C1 segment of cervical spinal cord (tissue), 14 donors: ENCODE measurements around the gene LRP1B.

Experiments
- DNase-seq, 14 donors: peaks; one replicate each; lab custom pipeline; 2025; lab: John Stamatoyannopoulos, UW

The LRP1B gene

DNA sequence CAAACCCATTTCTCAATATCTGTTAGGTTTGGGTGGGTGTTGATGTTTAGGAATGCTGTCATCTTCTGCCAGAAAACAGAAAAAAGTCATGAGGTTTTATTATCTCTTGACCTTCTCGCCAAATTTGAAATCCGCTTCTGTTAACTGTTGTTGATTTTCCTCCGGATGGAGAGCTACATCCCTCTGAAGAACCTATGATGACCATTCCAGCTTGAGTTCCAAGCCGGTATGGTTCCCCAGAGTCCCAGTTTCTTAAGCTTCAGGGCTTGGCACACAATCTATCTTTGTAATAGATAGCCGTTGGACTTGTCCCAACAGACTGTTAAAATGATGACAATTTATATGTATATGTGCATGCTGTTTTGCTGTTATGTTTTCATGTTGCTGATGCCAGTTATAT lies 1201.0 kb downstream of the LRP1B start:
- no peak for DNase-seq

DNA sequence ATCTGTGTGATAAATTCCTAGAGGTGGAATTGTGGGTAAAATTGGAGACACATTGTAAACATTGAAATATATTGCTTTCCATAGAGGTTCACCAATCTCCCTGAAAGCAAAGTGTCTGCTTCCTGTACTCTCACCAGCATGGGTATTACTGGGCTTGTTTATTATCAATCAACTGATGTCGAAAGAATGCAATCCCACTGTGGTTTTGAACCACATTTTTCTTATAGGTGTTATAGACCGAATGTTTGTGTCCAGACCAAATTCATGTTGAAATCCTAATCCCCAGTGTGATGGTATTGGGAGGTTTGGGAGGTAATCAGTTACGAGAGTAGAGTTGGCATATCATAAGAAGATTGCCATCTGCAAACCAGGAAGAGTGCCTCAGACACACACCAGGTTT lies 1212.4 kb downstream of the LRP1B start:
- DNase-seq = no peak

GRCh38 chr2:140916410-140916809 lies 1214.4 kb downstream of the LRP1B start:
- DNase-seq = no peak

GRCh38 chr2:140910683-140911082 lies 1220.1 kb downstream of the LRP1B start:
- DNase-seq = no peak

DNA sequence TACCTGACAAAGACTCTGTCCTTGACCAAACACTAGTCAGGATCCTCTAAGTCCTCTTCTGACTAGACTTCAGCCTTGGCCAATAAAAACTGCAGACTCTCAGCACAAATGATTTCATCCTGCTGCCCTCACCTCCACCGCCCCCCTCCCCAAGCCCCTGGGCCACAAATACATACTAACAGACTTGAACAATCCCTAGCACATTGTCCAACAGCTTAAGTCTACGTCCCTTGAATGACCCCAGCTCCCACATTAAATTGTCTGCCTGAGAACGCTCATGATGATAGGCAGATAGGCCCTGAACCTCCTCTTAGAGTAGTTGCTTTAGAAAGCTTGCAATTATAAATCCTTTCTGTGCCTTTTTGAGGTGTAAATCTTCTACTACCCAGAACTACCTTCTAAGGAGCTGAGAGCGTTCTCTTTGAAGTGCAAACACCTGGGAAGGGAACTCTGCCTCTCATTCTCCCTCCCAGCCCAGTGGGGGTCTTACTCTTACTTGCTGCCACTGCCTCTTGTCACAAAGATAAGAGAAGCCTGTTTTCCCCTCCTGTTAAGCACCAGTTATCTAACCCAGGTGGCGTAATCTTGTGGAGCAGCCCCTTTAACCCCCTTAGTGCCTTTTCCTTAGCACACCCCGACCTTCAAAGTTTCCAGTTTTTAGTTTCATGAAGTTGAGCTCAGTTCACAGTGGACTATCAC lies 1225.6 kb downstream of the LRP1B start:
- no peak for DNase-seq

GRCh38 chr2:140895378-140895777 lies 1235.4 kb downstream of the LRP1B start:
- DNase-seq = no peak

- no peak for DNase-seq
Measured at GRCh38 chr2:140893685-140894084, 1237.1 kb downstream of the LRP1B start.

DNA sequence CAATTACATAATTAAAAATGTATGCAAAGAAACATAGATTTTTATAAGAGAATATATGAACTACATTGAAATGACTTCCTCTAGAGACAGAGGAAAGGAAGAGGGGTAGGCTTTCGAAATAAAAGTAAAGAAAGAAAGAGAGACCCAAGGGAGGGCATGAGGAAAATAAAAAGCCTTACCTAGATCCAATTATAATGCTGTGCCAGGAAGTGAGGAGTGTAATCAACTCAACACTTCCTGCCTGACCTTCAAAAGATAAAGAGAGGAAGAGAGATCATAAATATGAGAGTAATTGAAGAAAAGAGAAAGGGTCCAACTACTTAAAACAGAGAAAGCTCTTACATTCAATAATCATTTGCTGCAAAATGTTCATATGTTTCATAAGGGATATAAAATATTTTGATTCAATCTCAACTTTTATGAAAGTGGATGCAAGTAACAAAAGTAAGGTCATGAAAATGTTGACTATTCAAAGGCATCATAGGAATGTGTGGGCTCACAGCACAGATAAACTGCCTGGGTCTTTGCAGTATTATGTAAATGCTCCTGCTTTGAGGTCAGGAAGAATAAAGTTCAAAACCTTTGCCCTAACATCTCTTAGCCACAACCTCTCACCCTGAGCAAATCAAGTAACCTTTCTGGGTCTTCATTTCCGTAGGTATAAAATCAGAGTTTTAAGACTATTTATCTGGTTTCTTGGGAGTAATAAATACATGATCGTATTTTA lies 1237.7 kb downstream of the LRP1B start:
- no peak for DNase-seq

DNA sequence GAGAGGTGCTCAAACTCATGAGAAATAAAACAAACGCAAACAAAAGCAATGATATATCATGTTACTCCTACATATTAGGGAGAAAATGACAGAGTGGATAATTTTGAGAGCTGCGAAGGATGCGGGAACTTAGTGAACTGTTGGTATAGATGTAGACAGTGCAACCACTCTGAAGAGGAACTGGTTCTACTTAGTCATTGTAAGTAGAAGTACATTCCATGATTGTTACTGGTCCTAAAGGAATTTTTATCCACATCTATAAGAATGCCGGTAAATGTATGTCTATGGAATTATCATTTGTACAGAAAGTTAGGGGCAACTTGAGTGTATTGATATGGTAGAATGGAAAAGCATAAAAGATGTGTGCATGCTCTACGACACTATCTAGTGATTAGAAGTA lies 1238.4 kb downstream of the LRP1B start:
- DNase-seq = no peak

- no peak for DNase-seq
Measured at GRCh38 chr2:140891614-140892212, 1239.1 kb downstream of the LRP1B start.

DNA sequence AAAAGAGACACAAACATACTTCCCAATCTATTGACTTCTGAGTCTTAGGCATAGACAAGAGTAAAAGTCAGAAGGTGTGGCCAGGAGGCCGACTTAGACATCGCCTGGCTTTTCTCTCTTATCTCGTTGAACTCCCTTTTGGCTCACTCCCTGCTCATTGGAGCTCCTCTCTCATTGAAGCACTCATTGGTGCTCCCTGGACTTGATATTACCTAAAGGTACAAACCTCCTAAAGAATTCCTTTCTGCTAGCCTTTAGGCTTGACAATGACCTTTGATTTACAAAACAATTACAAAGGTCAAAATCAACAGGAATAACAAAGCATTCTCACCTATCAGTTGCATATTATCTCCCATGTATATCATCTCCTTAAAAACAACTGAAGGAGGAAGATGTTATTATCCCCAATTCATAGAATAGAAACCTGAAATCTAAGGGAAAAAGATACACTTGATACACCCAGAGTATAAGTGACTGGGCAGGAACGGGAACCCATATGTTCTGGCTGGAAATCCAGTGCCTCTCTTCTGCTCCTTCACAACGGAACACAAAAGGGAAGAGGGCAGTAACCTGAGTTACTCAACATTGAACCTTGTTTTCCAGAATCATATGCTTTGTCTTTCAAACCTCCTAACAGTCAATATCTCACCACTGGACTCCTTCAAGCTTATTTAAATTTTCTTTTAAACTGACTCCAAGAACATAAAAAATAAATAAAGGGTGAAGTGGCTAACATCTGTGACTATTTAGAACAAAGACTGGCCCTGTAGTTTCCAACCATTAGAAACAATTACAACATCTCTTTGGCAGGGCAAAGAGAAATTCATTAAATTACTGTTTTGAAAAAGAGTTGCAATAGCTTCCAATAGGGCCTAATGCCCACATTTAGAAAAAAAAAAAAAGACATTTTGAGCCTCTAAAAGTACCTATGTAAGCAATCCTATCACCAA lies 1247.9 kb downstream of the LRP1B start:
- DNase-seq = no peak

GRCh38 chr2:140880573-140880972 lies 1250.2 kb downstream of the LRP1B start:
- no peak for DNase-seq

GRCh38 chr2:140876015-140876414 lies 1254.8 kb downstream of the LRP1B start:
- DNase-seq = no peak

DNA sequence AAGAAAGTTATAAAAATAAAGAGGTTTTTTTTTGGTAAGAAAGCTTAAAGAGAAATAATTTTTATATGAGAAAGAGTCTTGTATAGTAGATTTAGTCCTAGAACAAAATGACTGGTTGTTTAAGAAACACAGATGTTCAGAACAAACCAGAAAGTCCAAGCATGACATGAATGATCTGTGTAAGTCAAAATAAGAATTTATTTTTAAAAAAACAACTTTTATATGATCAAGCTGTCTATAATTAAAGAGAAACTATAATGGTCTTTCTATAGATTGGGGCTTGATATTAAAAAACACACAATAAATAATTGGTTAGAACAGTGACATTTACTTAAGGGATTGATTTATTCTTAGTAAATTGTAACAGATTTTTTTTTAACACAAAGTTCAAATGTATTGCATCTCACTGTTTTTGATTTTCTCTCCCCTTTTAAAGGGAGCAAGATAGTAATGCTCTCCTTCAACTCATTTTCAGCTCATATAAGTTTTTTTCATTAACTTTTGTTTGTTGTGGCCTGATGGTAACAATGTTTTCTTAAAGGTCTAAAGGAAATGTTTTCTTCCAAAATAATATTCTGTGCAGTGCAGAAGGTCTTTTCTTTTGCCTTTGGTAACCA lies 1256.8 kb downstream of the LRP1B start:
- DNase-seq = no peak

DNA sequence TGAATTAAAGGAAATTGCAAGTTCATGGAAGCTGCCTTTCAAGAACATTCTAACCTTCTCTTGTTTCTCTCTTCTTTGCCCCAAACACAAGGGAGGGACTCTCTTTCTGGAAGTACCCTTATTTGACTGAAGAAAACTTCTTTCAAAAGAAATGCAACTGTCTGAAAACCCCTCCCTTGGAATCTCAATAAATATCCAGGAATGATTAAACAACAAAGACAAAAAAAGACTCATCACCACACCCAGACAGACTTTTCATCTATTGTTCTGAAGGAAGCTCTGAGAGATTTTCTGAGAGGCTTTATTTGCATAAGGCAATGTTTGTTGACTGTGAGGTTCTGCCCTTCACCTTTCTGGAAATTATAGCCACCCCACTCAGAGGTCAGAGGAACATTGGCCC lies 1260.9 kb downstream of the LRP1B start:
- DNase-seq = no peak

DNA sequence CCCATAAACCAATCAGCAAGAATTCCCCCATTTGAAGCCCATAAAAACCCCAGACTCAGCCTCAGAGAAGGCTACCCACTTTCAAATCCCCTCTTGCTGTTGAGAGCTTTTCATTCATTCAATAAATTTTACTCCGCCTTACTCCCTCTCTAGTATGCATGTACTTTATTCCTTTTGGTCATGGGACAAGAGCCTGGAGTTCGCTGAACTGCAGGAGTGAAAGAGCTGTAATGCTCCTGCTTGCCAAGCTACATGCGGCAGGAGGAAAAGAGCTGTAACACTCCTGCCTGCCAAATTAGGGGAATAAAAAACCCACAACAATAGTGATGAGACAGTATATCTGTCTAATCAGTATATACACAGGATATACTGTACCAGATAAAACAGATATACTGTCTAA lies 1261.7 kb downstream of the LRP1B start:
- no peak for DNase-seq

DNA sequence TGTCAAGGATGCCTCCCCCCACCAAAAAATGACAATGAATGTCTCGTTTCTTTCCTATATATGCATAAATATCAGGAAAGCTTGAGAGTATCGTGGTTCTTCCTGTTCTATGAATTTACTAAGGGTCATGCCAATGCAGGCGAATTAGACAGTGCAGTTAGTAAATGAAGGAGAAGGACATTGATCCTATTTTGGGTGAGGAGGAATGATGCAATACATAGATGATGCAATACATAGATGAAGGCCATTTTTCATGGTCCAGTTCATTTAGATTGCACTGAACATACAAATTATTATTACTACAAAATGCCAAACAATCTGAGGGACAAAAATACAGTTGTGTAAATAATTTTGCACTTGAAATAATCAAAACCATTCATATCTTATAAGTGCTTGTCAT lies 1265.0 kb downstream of the LRP1B start:
- no peak for DNase-seq

GRCh38 chr2:140863713-140864112 lies 1267.1 kb downstream of the LRP1B start:
- no peak for DNase-seq

GRCh38 chr2:140862181-140862580 lies 1268.6 kb downstream of the LRP1B start:
- no peak for DNase-seq

GRCh38 chr2:140861666-140862065 lies 1269.2 kb downstream of the LRP1B start:
- no peak for DNase-seq

DNA sequence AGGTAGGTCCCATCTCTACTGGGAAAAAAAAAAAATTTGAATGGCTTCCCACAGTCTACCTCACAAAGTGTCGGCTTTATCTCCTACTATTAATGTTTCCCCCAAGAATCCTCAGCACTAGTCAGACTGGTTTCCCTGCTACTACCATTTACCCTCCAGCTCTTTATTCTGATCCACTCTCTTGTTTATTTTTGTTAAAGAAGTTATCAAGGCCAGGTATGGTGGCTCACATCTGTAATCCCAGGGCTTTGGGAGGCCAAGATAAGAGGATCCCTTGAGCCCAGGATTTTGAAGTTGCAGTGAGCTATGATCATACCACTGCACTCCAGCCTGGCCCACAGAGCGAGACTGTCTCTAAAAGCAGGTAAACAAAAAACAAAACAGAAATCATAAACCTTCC lies 1275.3 kb downstream of the LRP1B start:
- DNase-seq = no peak
